ENCODE results near the gene ANAPC7.
"Not testable (repeated sequence)": the region's sequence is repeated elsewhere in the genome, so short reads cannot be mapped to it uniquely, and the experiment has no call there.

Gene ANAPC7

DNA sequence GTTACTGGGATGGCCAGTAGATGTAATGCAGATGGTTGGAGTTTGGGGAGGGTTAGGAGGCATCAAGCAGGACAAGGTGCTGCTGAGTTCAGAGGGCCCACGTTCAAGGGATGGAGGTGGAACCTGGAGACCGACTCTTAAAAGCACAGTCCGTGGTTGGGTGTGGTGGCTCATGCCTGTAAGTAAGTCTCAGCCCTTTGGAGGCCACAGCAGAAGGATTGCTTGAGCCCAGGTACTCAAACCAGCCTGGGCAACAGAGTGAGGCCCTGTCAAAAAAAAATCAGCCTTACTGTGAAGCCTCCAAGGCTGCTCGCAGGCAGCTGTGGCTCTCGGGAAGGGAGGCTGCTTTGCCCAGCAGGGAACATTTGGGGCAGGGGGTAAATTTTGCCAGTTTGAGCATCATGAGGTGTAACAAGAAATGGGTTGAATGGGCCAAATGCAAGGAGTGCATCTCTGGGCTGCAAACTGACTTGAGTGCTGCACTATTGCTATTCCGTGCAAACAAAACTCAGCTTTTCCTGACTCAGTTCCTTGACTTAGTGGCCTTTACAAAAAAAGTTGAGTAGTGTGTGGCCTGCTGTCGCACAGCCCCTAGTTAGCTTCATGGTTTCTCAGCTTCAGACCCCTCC, 55.0 kb downstream of the ANAPC7 start:
- DNase-seq, result no peak

DNA sequence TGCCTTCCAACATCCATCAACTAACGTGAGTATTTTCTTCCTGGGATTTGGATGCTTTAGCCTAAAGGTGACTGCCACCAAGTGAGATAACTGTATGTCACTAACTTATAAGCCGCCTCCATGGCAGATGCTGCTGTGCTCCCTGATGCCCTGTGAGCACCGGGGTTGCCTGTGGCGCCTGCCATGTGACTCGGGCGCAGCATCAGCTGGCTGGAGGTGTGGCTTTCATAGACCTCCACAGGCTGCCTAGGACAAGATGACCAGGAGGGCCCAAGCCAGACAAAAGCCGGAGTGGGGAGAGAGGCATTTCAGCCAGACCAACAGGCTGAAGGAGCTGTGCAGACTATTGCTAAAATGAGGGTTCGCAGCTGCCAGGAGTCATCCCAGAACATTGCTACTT, 55.7 kb downstream of the ANAPC7 start:
- no peak for DNase-seq

DNA sequence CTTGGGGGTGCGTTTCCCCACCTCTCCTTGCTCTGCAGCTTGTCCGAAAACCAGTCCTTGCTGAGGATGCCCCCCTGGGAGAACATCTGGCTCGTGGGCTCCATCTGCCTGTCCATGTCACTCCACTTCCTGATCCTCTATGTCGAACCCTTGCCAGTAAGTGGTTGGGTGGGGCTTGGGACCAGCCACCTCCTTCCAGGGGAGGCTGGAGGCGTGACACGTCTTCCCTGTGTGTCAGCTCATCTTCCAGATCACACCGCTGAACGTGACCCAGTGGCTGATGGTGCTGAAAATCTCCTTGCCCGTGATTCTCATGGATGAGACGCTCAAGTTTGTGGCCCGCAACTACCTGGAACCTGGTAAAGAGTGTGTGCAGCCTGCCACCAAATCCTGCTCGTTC, 57.5 kb downstream of the ANAPC7 start:
- DNase-seq, result no peak

DNA sequence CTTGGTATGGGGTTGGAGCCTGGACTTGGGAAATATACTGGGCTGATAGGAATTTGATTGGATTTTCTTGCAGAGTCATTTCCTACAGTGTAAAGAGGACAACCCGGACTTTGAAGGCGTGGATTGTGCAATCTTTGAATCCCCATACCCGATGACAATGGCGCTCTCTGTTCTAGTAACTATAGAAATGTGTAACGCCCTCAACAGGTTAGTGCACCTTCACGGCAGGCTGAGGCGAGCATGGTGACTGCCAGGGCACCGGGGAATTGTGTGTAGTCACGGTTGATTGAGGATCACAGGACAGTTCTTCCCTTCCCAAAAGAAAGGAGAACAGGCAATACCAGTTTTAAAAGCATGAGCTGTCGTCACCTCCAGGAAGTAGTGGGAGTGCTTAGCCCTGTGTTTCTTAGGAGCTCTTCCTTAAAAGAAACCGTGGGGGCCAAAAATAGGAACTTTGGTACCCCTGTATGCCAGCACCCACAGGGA, 58.3 kb downstream of the ANAPC7 start:
- no peak for DNase-seq

DNA sequence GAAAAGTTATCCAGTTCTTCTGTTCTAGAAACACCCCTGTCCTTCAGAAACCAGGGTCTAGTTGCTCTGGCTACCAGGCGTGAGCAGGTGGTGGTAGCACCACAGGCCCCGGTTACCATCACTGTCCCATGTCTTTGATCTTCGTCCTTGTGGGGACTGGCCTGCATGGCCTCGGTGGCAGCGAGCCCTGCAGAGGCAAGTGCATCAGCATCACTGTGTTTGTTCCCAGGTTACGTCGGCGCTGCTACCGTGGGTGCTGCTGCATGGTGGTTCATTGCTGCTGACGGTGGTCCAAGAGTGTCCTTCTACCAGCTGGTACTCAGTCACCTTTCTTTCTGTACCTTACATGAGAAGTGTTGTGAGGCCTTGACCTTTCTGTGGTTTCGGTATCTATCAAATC, 58.9 kb downstream of the ANAPC7 start:
- no peak for DNase-seq

DNA sequence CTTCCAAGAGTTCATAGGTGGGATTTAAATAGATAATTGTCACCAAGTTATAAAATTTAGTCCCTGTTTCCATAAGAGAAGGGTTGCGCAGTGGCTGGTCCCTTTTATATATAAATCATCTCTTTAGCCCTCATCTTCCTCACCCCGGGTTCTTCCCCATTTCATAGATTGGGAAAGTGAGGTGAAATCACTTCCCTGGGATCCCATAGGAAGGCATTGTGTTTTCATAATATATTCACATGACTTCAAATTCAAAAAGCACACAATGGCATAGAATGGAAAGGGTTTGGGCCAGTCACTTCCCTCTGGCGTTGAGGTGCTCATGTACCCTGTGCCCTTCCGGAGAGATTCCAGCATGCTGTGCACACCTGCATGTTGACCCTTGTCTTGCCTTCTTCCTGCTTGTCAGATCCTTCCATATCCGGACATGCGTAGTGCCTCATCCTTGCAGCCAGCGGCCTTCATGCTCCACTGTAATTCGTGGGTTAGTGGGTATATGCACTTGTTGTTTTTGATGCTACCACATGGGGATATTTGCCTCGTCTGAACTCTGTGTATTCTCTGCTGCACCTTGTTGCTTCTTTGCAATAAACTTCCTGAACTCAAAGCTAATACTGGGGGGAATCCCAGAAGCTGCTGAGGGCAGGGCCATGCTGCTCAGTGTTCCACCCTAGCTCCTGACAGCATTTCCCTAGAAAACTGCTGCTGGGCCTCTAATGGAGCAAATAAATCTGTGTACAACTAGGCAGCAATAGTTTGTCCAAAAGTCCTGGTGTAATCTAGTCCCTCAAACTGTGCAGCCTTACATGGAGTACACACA, 59.6 kb downstream of the ANAPC7 start:
- no peak for DNase-seq

DNA sequence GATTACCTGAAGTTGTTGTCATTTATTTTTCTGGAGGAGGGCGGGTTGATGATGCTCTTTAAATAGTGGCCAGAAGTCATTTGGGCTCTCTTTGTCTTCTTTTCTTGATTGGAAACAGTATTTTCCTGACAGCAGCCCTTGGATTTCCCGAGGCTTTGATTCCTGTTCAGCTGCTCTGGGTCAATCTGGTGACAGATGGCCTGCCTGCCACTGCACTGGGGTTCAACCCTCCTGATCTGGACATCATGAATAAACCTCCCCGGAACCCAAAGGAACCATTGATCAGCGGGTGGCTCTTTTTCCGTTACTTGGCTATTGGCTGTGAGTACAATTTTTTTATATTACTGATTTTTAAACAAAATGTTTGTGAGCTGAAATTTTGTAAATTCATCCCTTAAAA, 60.4 kb downstream of the ANAPC7 start:
- DNase-seq, result no peak

DNA sequence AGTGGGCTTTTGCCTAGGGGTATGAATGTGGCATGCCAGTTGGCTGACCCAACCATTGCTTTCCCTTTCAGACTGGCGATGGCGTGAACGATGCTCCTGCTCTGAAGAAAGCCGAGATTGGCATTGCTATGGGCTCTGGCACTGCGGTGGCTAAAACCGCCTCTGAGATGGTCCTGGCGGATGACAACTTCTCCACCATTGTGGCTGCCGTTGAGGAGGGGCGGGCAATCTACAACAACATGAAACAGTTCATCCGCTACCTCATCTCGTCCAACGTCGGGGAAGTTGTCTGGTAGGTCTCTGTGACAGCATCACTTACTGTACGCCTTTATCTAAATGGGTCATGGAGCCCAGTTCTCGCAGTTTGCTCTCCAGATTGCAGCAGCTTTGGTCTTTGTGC, 61.4 kb downstream of the ANAPC7 start:
- DNase-seq, result no peak

DNA sequence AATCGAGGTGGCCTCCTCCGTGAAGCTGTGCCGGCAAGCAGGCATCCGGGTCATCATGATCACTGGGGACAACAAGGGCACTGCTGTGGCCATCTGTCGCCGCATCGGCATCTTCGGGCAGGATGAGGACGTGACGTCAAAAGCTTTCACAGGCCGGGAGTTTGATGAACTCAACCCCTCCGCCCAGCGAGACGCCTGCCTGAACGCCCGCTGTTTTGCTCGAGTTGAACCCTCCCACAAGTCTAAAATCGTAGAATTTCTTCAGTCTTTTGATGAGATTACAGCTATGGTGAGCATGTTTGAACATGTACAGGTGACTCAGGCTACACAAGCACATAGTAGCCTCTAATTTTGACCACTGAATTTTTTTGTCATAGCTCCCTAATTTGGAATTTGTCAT, 62.8 kb downstream of the ANAPC7 start:
- no peak for DNase-seq

DNA sequence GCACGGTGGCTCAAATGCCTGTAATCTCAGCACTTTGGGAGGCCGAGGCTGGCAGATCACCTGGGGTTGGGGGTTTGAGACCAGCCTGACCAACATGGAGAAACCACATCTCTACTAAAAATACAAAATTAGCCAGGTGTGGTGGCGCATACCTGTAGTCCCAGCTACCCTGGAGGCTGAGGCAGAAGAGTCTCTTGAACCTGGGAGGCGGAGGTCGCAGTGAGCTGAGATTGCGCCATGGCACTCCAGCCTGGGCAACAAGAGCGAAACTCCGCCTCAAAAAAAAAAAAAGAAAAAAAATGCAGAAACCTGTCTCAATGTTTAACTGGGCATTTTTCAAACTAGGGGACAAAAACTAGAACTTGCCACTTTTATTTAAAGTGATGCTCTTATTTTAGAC, 63.2 kb downstream of the ANAPC7 start:
- DNase-seq, result not testable (repeated sequence)

DNA sequence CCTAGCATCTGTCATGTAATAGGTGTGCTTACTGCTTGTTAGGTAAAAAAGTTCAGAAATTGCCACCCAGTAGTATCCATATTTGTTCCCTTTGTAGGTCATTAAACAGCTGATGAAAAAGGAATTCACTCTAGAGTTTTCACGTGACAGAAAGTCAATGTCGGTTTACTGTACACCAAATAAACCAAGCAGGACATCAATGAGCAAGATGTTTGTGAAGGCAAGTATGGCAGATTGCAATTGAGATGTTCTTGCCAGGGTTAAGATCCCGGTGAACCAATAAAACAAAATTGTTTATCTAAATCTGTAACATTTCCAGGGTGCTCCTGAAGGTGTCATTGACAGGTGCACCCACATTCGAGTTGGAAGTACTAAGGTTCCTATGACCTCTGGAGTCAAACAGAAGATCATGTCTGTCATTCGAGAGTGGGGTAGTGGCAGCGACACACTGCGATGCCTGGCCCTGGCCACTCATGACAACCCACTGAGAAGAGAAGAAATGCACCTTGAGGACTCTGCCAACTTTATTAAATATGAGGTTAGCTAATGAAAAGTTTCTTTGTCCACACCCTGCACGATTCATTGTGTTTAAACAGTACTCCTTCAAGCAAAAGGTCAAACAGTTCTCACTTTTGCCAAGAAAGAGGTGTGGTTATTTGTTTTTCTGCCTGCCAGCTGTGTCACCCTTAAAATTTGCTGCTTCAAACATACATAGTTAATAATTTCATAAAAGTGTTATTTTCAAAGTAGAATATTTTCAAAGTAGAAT, 64.1 kb downstream of the ANAPC7 start:
- no peak for DNase-seq

DNA sequence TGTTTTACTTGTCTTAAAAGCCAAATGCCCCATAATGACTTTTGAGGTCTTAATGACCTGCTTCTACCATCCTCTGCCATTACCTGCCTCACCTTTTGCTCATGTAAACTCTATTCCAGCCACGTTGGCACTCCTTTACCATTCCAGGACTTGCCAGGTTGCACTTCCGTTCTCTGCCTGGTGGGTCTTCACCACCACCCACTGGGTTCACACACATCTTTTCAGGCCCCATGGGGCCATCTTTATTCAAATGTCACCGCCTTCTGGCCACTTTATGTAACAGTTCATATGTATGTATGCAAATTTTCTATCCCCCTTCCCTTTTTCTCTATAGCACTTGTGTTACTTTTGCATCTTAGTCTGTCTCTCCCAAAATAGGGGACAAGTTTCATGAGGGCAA, 64.8 kb downstream of the ANAPC7 start:
- no peak for DNase-seq

DNA sequence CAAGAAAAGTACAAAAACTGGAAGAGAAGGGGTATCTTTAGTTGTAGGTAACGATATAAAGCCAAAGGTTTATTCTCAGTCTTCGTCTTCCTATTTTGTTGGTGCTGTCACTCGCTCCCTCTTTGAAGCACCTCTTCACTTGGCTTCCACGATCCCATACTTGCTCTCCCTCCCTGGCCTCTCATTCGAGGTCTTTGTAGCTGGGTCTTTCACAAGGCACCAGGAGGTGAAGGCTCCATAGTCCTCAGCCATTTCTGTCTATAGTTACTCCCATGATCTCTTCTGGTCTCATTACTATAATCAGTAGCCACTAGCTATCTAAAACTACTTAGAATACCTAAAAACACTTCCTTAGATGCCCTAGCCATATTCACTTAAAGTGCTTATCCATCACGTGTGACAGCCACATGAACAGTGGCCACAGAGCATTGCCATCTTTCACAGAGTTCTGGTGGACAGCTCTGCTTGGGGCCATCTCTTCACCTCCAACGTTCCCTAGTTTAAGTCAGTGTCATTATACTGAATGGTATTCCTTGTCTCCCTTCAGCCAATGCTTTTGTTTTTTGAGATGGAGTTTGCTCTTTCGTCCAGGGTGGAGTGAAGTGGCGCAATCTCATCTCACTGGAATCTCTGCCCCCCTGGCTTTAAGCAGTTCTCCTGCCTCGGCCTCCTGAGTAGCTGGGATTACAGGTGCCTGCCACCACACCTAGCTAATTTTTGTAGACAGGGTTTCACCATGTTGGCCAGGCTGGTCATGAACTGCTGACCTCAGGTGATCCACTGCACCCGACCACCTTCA, 65.4 kb downstream of the ANAPC7 start:
- no peak for DNase-seq

DNA sequence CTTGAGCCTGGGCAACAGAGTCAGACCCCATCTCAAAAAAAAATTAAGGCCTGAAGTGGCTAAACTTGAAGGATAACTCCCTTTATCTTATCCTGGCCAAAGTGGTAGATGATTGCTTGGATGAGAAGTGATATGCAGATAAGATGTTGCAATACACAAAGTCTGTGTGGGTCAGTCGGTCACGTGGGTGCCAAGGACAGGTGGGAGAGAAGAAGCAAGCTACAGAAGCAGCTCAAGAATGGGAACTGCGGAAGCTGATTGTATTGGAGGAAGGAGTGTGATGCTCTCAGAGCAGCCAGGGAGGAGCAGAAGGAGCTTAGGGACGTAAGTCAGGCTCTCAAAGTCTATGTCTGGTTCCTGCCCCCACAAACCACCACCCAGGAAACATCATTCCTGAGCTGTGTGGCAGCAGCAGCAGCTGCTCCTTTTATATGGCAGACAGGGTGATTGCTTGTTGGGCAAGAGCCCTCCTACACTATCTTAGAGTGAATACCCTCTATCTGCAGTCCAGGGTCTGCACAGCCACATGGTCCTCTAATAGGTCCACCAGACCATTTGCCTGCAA, 67.9 kb downstream of the ANAPC7 start:
- no peak for DNase-seq

DNA sequence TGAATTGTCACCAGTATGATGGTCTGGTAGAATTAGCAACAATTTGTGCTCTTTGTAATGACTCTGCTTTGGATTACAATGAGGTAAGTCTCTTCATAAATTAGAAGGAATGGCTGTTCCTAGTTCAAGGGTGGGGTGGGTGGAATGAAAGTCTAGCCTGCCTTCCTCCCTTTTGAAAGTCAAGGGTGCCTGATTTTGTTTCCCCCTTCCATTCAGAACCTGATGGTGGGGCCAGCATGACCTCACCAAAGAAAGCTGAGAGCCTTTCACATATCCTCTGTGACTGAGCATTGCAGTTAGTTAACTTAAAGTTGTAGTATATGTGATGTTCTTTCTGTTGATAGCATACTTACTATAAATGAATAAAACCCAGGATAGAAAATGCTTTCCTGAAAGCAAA, 70.3 kb downstream of the ANAPC7 start:
- no peak for DNase-seq

DNA sequence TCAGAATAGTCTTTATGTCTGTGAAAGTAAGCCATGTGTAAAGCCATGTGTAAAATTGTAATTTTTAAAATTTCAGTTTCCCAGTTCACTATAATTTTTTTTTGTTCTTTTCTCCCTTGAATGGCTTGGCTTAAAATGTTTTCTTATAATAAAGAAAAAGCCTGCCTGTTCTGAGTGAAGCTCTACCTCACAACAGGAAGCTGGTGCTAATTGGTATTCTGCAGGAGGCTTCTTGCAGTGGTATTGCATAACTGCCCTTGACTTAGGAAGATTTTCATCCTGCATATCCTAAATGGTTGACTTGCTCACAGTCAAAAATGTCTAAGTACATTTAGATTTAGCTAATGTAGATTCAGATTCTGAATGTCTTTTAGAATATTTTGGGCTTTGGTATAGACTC, 73.0 kb downstream of the ANAPC7 start:
- no peak for DNase-seq

DNA sequence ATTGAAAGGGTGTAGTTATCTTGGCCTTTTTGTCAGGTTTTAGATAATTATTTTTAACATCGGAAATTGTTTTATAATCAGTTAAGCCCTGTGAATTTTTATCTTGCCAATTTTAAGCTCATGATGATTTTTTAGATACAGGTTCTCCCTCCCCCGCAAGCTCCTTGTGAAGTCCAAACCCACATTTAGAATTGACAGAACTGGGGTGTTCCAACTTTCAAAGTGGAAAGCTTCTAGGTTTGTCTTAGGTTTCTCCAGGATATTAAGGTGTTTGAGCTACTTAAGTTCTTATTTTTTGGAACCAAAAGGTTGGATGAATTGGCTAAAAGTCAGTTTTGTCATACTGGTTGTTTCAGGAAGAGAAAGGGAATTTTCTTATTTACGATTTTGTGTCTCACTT, 73.4 kb downstream of the ANAPC7 start:
- no peak for DNase-seq

DNA sequence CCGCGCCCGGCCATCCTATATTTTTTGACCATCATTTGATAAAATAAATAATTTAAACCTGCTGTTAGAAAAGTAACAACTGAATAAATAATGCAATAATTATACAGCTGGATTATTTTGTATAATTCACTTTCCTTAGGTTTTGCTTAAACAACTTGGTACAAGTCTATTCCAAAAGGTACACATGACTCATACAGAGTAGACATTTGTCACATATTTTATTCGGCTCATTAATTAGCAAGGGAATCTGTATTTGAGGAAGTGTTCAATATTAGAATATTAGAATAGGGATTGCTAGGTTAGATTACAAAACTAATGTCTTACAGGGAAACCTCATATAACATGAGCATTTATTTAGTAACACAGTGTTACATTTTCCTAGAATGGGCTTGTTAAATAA, 73.8 kb downstream of the ANAPC7 start:
- DNase-seq, result no peak
